Jurkat, Clone E6-1 (cell line): ENCODE results near the gene ALOXE3.

ENCODE experiments used
- DNase-seq: peaks from one replicate; pipeline ENCODE4 v3.0.0-alpha.2; 2011; ENCODE audit warnings: low read depth, low spot score
- H3K4me3 ChIP-seq: 2 replicates; pipeline ENCODE4 v1.5.1; 2011; ENCODE audit warnings: mild to moderate bottlenecking, low read length, control low read depth, moderate library complexity

ALOXE3 gene

DNA sequence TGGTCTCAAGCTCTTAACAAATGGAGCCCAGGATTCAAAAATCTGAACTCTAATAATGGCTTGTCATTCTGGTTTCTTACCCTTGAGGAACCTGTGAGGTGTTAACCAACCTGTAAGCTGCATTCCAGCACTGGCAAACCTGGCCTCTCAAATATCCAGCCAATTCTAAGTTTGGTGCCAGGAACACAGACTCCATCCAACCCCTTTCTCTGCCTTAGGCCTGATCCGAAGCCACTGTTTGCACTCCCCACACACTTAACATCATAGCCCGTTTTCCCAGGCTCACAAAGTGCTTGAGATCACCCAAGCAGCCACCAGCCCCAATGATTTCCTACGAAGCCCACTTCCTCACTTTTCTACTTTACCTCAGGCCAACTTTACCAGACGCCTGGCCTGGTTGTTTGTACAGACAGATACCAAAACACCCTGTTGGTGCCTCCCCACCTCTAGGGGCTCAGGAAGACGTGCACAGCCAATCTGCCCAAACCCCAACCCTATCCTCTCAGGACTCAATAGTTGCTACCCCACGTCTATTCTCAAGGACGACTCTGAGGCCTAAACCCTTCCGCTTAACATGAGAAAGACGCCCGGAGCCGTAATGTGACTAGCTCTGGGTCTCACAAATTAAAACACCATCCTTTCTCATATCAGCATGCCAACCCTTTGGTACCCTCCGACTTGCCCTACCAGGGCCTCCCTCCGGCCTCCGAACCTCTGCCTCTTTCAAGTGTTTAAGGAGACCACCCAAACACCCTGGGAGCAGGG lies 37.1 kb upstream of the ALOXE3 start:
- DNase-seq: no peak

DNA sequence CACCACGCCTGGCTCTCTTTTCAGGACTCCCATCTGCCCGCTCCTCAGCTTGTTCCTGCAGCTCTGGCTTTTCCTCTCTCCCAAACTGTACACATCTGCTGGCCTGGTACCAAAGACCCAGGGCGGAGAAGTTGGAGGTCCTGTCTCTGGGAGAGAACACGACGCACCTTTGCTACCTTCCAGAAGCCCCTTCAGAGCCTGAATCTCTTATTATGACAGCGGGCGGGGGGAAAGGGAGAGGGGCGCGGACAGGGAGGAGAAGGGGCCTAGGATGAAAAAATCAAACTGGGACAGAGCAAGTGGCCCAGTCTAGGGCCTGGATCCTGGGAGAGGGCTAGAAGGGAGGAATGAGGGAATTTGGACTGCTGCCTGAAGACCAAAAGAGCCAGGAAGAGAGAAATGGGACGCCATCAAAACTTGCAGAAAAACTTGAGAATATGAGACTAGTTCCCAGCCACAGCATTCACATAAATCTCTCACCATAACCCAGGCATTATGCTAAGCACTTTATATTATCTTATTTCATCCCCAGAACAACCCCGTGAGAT lies 36.4 kb upstream of the ALOXE3 start:
- DNase-seq: no peak
- H3K4me3 ChIP-seq: no peak overlapping the region

More for the DNA sequence above, 37.1 kb upstream of the ALOXE3 start:
- peak overlapping the region; percentile 73 for H3K4me3 ChIP-seq

DNA sequence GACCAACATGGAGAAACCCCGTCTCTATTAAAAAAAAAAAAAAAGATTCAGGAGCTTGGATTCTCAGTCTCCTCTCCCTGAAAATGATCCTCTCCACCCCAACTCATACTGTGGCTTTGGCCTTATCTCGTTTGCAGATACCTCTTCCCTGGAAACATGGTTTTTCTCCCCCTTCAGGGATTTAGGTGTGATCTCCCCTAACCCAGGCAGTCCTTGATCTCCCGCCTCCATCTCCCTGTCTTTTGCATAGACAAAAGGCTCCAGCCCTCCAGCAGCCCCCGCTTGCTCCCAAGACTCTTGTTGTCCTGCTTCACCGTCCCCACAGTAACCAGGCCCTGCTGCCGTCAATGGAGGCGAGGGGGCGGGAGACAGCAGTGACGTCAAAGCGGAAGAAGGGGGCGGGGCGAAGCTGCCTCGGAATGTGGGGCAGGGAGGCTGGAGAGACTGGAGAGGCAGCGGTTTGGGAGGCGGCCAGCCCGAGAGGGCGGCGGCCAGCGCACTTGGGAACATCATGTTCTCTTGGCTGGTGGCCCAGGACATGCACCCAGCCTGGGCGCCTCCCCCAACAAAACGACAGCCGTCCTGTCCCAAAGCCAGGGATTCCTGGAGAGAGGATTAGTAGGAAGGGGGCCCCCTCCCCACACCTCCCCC lies 35.8 kb upstream of the ALOXE3 start:
- no peak for DNase-seq
- H3K4me3 ChIP-seq: peak overlapping the region; percentile 28; the same call in 1 of the 2 replicates

GRCh38 chr17:8153525-8153956 lies 35.2 kb upstream of the ALOXE3 start:
- no peak for DNase-seq
- no peak overlapping the region for H3K4me3 ChIP-seq

DNA sequence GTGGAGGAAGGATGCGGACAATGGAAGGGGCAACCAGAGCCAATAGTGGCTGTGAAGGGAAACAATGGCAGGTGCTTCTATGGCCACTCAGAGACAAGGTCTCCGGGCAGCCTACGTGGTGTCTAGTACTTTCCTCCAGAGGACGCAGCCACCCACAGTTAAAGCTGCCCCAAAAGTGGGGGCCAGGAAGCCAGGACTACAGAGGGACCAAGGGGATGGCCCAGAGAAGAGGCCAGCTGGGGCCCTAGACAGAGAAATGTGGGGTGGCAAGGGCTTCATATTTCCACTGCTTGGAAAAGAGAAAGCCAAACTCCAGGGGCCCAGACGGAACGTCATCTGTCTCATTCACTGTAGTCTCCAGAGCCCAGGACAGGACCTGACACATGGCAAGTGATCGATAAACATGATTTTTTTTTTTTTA lies 34.7 kb upstream of the ALOXE3 start:
- DNase-seq: no peak
- peak overlapping the region; percentile 95 for H3K4me3 ChIP-seq

- H3K4me3 ChIP-seq: peak within 1 kb of the TSS; percentile 95
- peak; percentile 87 for DNase-seq
Measured at GRCh38 chr17:8152112-8152775, 33.9 kb upstream of the ALOXE3 start, which contains the start of gene PER1. Gene PER1, minus strand, starts transcription at chr17:8152404. Its CDS starts 1,698 bp downstream, at chr17:8150706.

GRCh38 chr17:8151641-8152111 lies 33.4 kb upstream of the ALOXE3 start:
- peak overlapping the region; percentile 95 for H3K4me3 ChIP-seq
- no peak for DNase-seq

DNA sequence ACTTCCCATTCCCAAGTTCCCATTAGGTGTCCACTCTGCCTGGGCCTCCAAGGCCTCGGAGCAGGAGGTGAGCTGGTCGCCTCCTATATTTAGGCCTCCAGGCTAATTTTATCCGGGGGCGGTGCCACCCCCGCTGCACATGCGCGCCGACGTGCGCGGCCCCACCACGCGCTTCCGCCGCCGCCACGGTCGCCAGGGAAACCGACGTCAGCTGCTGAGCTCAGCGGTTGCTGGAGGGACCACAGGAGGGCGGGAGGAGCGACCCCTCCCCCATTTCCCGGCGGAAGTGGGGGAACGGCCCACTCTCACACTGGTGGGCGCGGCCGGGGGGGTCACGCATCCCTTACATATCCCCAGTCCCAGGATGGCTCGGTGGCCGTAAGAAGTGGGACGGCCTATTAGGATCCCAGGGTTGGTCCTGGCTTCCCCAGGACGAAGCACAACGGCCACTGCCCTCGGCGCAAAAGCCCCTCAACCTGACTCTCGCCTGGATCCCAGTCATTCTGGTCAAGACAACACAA lies 32.9 kb upstream of the ALOXE3 start:
- H3K4me3 ChIP-seq: peak overlapping the region; percentile 95
- DNase-seq: peak; percentile 87

DNA sequence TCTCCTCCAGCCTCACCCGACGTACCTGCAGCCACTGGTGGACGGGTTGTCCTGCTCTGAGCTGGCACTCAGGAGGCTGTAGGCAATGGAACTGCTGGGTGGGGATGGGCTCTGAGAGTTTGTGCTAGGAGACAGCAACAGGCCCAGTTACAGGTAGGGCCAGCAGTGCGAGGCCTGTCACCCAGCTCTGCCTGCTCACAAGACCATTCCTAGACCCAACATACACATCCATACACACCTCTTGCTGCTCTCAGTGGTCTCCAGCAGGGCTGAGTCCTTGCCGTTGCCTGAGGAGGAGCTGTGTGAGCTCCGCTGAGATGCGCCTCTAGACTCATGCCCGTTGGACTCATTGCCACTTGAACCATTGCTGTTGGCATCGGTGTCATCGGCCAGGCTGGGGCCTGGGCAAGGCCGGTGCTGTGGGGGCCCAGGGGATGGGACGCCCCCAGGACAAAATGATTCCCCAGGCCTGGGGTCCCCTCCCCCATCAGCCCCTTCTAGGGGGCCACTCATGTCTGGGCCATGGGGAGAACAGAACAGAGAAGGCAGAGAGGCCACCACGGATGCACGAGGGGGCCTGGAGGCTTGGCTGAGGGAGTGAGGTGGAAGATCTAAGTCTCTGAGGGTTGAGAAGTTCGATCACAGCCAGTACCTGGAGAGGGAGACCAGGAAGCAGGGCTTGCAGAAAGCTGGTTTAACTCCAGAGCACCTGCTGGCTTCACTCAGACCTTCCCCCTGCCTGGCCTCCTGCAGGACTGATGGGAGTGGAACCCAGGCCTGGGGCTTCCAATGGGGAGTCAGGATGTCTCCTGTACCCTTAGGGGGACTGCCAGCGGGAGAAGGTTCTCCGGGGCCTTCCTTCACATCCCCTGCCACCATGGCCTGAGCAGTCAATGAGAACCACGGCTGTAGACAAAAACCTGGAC lies 32.1 kb upstream of the ALOXE3 start:
- DNase-seq: no peak
- peak overlapping the region; percentile 95 for H3K4me3 ChIP-seq

DNA sequence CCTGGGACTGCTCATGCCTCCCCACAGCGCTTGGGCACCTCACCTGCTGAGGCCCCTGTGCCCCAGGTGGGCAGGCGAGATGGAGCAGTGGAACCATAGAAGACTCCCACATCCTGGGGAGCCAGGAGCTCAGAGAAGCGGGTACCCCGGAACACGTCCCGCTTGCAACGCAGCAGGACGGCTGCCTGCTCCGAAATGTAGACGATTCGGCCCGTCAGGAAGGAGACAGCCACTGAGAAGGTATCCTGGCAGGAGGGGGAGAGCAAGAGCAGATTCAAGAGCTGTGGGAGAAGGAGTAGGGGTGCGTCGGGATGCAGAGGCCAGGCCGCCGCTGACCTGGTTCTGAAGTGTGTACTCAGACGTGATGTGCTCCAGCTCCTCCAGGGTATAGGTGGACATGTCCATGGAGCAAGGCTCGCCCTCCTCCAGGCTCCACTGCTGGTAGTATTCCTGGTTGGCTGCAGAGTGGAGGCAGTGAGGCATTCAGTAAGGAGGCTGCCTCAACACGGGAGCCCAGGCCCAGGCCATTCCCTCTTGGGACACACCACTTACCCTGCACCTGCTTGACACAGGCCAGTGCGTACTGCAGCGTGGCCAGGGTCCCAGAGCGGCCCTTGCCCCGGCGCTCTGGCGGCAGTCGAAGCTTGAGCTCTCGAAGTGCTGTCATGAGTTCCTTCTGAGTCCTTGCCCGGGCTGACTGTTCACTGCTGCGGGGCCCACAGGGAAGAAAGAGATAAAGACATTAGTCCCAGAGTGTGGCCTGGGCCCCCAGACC lies 31.3 kb upstream of the ALOXE3 start:
- DNase-seq: no peak
- no peak overlapping the region for H3K4me3 ChIP-seq

DNA sequence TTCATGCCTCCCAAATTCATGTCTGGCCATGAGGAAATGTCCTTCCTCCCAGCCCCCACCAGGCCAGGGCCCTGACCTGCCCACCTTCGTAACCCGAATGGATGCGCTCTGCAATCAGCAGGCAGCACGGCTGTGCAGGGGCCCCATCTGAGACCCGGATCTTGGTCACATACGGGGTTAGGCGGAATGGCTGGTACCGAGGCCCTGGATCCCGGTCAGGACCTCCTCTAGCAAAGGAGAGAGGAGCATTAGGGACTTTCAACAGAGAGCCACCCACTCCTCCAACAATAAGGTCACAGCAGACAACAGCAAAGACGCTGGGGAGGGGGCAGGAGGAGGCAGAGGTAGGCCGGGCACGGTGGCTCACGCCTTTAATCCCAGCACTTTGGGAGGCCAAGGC lies 30.2 kb upstream of the ALOXE3 start:
- no peak overlapping the region for H3K4me3 ChIP-seq
- no peak for DNase-seq

DNA sequence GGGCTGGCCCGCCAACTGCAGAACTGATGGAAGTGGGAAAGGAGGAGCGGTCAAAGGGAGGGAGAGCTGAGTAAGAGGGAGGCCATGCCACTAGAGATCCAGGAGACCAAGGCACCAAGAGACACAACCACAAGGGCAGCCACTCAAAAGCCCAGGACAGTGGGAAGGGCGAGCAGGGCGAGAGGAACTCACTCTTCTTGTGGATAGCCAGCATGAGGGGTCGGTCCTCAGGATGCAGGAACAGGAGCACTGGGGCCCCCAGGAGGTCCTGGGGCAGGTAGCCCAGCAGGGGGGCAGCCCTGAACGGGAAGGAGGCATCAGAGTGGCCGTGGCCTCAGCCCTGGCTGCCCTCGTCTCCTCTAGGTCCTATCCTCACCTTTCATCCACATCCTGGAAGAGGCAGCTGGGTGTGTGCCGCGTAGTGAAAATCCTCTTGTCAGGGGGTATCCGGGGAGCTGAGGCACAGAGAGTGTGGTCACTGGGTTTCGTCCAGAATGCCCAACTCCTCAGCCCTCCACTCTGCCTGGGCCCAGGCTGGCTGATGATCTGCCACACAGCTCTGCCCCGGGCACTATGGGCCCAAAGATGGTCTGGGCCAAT lies 29.6 kb upstream of the ALOXE3 start:
- H3K4me3 ChIP-seq: no peak overlapping the region
- no peak for DNase-seq

DNA sequence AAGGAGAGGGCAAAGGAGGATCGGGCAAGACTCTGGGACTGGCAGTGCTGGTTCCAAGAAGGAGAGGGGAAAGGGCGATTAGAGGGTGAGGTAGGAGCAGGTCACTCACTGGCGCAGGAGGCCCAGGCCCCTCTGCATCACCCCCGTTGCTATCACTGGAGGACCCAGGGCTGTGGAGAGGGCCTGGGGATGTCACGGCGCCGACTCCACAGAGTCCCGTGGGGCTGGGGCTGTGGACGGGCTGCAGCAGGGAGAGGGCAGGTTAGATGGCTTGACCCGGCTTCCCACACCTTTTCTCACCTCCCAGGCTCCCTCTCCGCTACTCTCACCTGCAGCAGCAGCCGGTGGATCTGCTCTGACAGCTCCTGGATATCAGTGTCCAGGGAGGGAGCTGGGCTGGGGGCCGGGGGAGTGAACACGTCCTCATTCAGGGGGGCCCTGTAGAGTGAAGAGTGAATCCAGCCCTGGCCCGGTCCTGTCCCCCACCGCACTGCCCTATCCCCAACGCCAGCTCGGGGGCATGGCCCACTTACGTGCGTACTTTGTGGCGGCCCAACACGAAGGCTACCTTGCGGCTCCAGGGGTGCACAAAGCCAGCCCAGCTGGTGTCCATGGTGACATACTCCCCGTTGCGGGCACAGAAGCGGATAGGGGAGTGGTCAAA lies 29.0 kb upstream of the ALOXE3 start:
- no peak for DNase-seq
- no peak overlapping the region for H3K4me3 ChIP-seq

DNA sequence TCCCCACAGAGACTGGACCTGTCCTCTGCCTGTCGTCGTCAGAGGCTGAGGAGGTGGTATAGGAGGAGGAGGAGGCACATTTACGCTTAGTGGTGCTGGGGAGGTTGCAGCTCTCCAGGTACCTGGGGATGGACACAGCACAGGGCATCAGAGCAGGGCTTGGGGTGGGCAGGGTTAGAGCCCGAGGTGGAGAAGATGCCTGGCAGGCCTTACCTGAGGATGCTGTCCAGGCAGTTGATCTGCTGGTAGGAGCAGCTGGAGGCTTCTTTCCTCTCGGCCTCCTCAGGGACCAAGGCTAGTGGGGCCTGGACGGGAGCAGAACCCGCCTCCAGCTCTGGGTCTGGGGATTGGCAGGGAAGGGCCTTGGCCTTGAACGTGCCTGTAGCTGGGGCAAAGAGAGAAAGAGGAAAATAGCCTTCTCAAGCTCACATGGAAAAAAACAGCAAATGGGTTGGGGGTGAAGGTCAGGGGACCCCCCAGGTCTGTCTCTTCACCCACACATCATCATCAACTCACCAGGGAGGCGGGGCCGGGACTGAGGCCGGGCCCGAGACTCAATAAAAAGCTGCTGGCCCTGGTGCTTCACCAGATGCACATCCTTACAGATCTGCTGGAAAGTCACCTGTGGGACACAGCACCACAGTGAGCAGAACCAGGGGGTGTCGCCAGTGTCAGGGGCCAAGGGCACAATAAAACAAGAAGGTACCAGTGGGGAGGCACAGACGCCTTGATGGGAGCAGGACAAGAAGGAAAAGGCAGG lies 28.2 kb upstream of the ALOXE3 start:
- no peak overlapping the region for H3K4me3 ChIP-seq
- DNase-seq: no peak

GRCh38 chr17:8145811-8146210 lies 27.5 kb upstream of the ALOXE3 start:
- DNase-seq: no peak
- H3K4me3 ChIP-seq: no peak overlapping the region
